ENCODE measurements around the gene SCAF11. TPM values are rescaled to one million over a fixed set of nuclear protein-coding genes. Genes with fewer than 3 reads are reported as not detected.

SCAF11 gene
- total and polyA plus RNA-seq, 2 donors from 2014 or later = 21.0 to 129 TPM

- TF ChIP-seq CTCF (IDR thresholded peaks at IDR 0.05; ENCODE audit: borderline replicate concordance, extremely low read depth, insufficient read depth) = no peak
- intact Hi-C loops (cut with DNase I) = no loop called here
- Histone ChIP-seq H3K9me3 (ENCODE audit: control insufficient read depth in 2 of 3, insufficient read depth in 1 of 3, low read length in 3 of 3) (no peaks in the 10 kb centered on the region), H3K9ac (ENCODE audit: low read length in 3 of 3) (no peak overlapping the region), H3K27me3 (ENCODE audit: control insufficient read depth, insufficient read depth, low read length) (no peaks in the 10 kb centered on the region), H3K27ac (ENCODE audit: low read depth in 2 of 2, low read length in 2 of 2) (no peak overlapping the region), H3K4me1 (ENCODE audit: control insufficient read depth in 2 of 3, insufficient read depth in 2 of 3, low read depth in 1 of 3, low read length in 3 of 3) (peaks cover 0 to 4% (median 0%) of the 10 kb centered on the region in 3 donors), H3K36me3 (ENCODE audit: control insufficient read depth in 2 of 3, insufficient read depth in 3 of 3, low read length in 3 of 3) (peaks cover 15 to 43% (median 19%) of the 10 kb centered on the region in 3 donors), H3K4me3 (ENCODE audit: low read length in 3 of 3) (no peak overlapping the region)
- no peak for FAIRE-seq
- DNase-seq = no peak
Observed at GRCh38 chr12:45930369-45930768, 60.0 kb downstream of the SCAF11 start.

GRCh38 chr12:45928309-45928708 lies 62.1 kb downstream of the SCAF11 start:
- Histone ChIP-seq H3K9me3 (ENCODE audit: control insufficient read depth in 2 of 3, insufficient read depth in 1 of 3, low read length in 3 of 3) (no peaks in the 10 kb centered on the region), H3K4me3 (ENCODE audit: low read length in 3 of 3) (no peak overlapping the region), H3K4me1 (ENCODE audit: control insufficient read depth in 2 of 3, insufficient read depth in 2 of 3, low read depth in 1 of 3, low read length in 3 of 3) (no peaks in the 10 kb centered on the region), H3K27ac (ENCODE audit: low read depth in 2 of 2, low read length in 2 of 2) (no peak overlapping the region), H3K36me3 (ENCODE audit: control insufficient read depth in 2 of 3, insufficient read depth in 3 of 3, low read length in 3 of 3) (peaks cover 17 to 54% (median 27%) of the 10 kb centered on the region in 3 donors), H3K9ac (ENCODE audit: low read length in 3 of 3) (no peak overlapping the region), H3K27me3 (ENCODE audit: control insufficient read depth, insufficient read depth, low read length) (no peaks in the 10 kb centered on the region)
- no peak for FAIRE-seq
- TF ChIP-seq CTCF (IDR thresholded peaks at IDR 0.05; ENCODE audit: borderline replicate concordance, extremely low read depth, insufficient read depth) = no peak
- DNase-seq = no peak
- intact Hi-C loops (cut with DNase I) = no loop called here

GRCh38 chr12:45918818-45919217 lies 71.6 kb downstream of the SCAF11 start:
- H3K4me1 ChIP-seq (ENCODE audit: control insufficient read depth in 2 of 3, insufficient read depth in 2 of 3, low read depth in 1 of 3, low read length in 3 of 3) = no peaks in the 10 kb centered on the region
- no peak for TF ChIP-seq CTCF (IDR thresholded peaks at IDR 0.05; ENCODE audit: borderline replicate concordance, extremely low read depth, insufficient read depth)
- no peak overlapping the region for H3K9ac ChIP-seq (ENCODE audit: low read length in 3 of 3)
- H3K27ac ChIP-seq (ENCODE audit: low read depth in 2 of 2, low read length in 2 of 2) = no peak overlapping the region
- H3K36me3 ChIP-seq (ENCODE audit: control insufficient read depth in 2 of 3, insufficient read depth in 3 of 3, low read length in 3 of 3) = peaks cover 0 to 18% (median 6%) of the 10 kb centered on the region in 3 donors
- H3K4me3 ChIP-seq (ENCODE audit: low read length in 3 of 3) = no peak overlapping the region
- H3K27me3 ChIP-seq (ENCODE audit: control insufficient read depth, insufficient read depth, low read length) = no peaks in the 10 kb centered on the region
- no peaks in the 10 kb centered on the region for H3K9me3 ChIP-seq (ENCODE audit: control insufficient read depth in 2 of 3, insufficient read depth in 1 of 3, low read length in 3 of 3)
- FAIRE-seq (no peak), DNase-seq (no peak)
- intact Hi-C loops (cut with DNase I) = no loop called here

- DNase-seq (no peak), FAIRE-seq (no peak)
- Histone ChIP-seq H3K4me1 (ENCODE audit: control insufficient read depth in 2 of 3, insufficient read depth in 2 of 3, low read depth in 1 of 3, low read length in 3 of 3) (no peaks in the 10 kb centered on the region), H3K4me3 (ENCODE audit: low read length in 3 of 3) (no peak overlapping the region), H3K9me3 (ENCODE audit: control insufficient read depth in 2 of 3, insufficient read depth in 1 of 3, low read length in 3 of 3) (no peaks in the 10 kb centered on the region), H3K27ac (ENCODE audit: low read depth in 2 of 2, low read length in 2 of 2) (no peak overlapping the region), H3K9ac (ENCODE audit: low read length in 3 of 3) (no peak overlapping the region), H3K36me3 (ENCODE audit: control insufficient read depth in 2 of 3, insufficient read depth in 3 of 3, low read length in 3 of 3) (peaks cover 0 to 2% (median 0%) of the 10 kb centered on the region in 3 donors), H3K27me3 (ENCODE audit: control insufficient read depth, insufficient read depth, low read length) (no peaks in the 10 kb centered on the region)
- intact Hi-C loops (cut with DNase I) = no loop called here
- TF ChIP-seq CTCF (IDR thresholded peaks at IDR 0.05; ENCODE audit: borderline replicate concordance, extremely low read depth, insufficient read depth) = no peak
Observed at GRCh38 chr12:45915405-45915804, 75.0 kb downstream of the SCAF11 start.
